Cardiac muscle cell (in vitro differentiated cells and primary cell): ENCODE data around the gene BUB1B. TPM values are rescaled to one million over a fixed set of nuclear protein-coding genes. Genes with fewer than 3 reads are reported as not detected.

Source experiments
- DNase-seq, 2 donors: peaks; one replicate each; pipeline versions ENCODE4 v3.0.0 to v3.0.0-alpha.2; 2010 to 2017; ENCODE audit warnings: low read depth in 1 of 2, low spot score in 1 of 2
- H3K27ac ChIP-seq: fragments of 200-600 bp; sonication (generic); 2 replicates; pipeline ENCODE4 v1.5.1; 2016
- H3K27me3 ChIP-seq: fragments of 200-600 bp; sonication (generic); 2 replicates; pipeline ENCODE4 v1.6.0; 2016; ENCODE audit warnings: control low read depth
- H3K36me3 ChIP-seq: fragments of 200-600 bp; sonication (generic); 2 replicates; pipeline ENCODE4 v1.5.1; 2016; ENCODE audit warnings: control low read depth
- H3K4me1 ChIP-seq: fragments of 200-600 bp; sonication (generic); 2 replicates; pipeline ENCODE4 v1.8.1; 2017; ENCODE audit warnings: low read depth, mild to moderate bottlenecking, mixed run types
- H3K4me3 ChIP-seq: fragments of 200-600 bp; sonication (generic); 2 replicates; pipeline ENCODE4 v1.5.1; 2016; ENCODE audit warnings: mild to moderate bottlenecking
- H3K9me3 ChIP-seq: fragments of 200-600 bp; sonication (generic); 2 replicates; pipeline ENCODE4 v1.5.1; 2017; ENCODE audit warnings: low read depth, mild to moderate bottlenecking, control low read depth
- CTCF ChIP-seq: IDR thresholded peaks from 2 replicates; pipeline ENCODE4 v1.5.1; 2012; ENCODE audit warnings: low read depth, mild to moderate bottlenecking, low read length
- polyA plus RNA-seq: library from polyadenylated mRNA; unstranded; fragments of >200 nt; fragmentation: Nextera tagmentation; extraction: Ambion mirVana; gene quantifications from 2 replicates; pipeline ENCODE4 v1.2.1, GENCODE V29; 2016
- total RNA-seq: library from RNA; depleted of rRNA; stranded (reverse); fragments of >200 nt; gene quantifications from 2 replicates; pipeline ENCODE4 v1.2.3, GENCODE V29; 2016

The BUB1B gene
- total and polyA plus RNA-seq, 2 experiments from 2014 or later = 10.1 to 157 TPM

- H3K27me3 ChIP-seq = peaks cover 28% of the 10 kb centered on the region
- TF ChIP-seq CTCF = no peak
- H3K4me3 ChIP-seq = no peak overlapping the region
- no peaks in the 10 kb centered on the region for H3K9me3 ChIP-seq
- DNase-seq = no peak
- H3K36me3 ChIP-seq = no peaks in the 10 kb centered on the region
- no peak overlapping the region for H3K27ac ChIP-seq
- H3K4me1 ChIP-seq = peaks cover 12% of the 10 kb centered on the region
Observed at GRCh38 chr15:40125950-40126349, 34.9 kb upstream of the BUB1B start.

GRCh38 chr15:40128766-40129660 lies 31.9 kb upstream of the BUB1B start:
- Histone ChIP-seq H3K27ac (no peak overlapping the region), H3K27me3 (peaks cover 28% of the 10 kb centered on the region), H3K36me3 (no peaks in the 10 kb centered on the region), H3K4me3 (no peak overlapping the region), H3K4me1 (no peaks in the 10 kb centered on the region), H3K9me3 (no peaks in the 10 kb centered on the region)
- no peak for DNase-seq
- no peak for TF ChIP-seq CTCF

GRCh38 chr15:40130118-40130517 lies 30.8 kb upstream of the BUB1B start:
- no peaks in the 10 kb centered on the region for H3K36me3 ChIP-seq

GRCh38 chr15:40130799-40131502 lies 29.9 kb upstream of the BUB1B start:
- TF ChIP-seq CTCF = no peak
- H3K27ac ChIP-seq = no peak overlapping the region
- no peak for DNase-seq
- no peaks in the 10 kb centered on the region for H3K4me1 ChIP-seq
- H3K9me3 ChIP-seq = no peaks in the 10 kb centered on the region
- no peak overlapping the region for H3K4me3 ChIP-seq
- H3K27me3 ChIP-seq = peaks cover 28% of the 10 kb centered on the region
- H3K36me3 ChIP-seq = no peaks in the 10 kb centered on the region

More at GRCh38 chr15:40130118-40130517, 30.8 kb upstream of the BUB1B start:
- no peaks in the 10 kb centered on the region for H3K9me3 ChIP-seq
- no peaks in the 10 kb centered on the region for H3K4me1 ChIP-seq
- H3K4me3 ChIP-seq = no peak overlapping the region
- TF ChIP-seq CTCF = no peak
- H3K27me3 ChIP-seq = peaks cover 28% of the 10 kb centered on the region
- H3K27ac ChIP-seq = no peak overlapping the region
- DNase-seq = no peak

- no peak overlapping the region for H3K4me3 ChIP-seq
- DNase-seq = no peak
- peaks cover 11% of the 10 kb centered on the region for H3K27me3 ChIP-seq
- H3K9me3 ChIP-seq = no peaks in the 10 kb centered on the region
- H3K36me3 ChIP-seq = no peaks in the 10 kb centered on the region
- TF ChIP-seq CTCF = no peak
- H3K4me1 ChIP-seq = peaks cover 8% of the 10 kb centered on the region
- H3K27ac ChIP-seq = no peak overlapping the region
Observed at GRCh38 chr15:40133544-40133943, 27.3 kb upstream of the BUB1B start.
